Measurements from ENCODE around the gene FFAR1. TPM values are rescaled to one million over a fixed set of nuclear protein-coding genes. Genes with fewer than 3 reads are reported as not detected.

FFAR1 gene
- total RNA-seq, 2 experiments from 2014 or later = 9.8 to 11.4 TPM

DNA sequence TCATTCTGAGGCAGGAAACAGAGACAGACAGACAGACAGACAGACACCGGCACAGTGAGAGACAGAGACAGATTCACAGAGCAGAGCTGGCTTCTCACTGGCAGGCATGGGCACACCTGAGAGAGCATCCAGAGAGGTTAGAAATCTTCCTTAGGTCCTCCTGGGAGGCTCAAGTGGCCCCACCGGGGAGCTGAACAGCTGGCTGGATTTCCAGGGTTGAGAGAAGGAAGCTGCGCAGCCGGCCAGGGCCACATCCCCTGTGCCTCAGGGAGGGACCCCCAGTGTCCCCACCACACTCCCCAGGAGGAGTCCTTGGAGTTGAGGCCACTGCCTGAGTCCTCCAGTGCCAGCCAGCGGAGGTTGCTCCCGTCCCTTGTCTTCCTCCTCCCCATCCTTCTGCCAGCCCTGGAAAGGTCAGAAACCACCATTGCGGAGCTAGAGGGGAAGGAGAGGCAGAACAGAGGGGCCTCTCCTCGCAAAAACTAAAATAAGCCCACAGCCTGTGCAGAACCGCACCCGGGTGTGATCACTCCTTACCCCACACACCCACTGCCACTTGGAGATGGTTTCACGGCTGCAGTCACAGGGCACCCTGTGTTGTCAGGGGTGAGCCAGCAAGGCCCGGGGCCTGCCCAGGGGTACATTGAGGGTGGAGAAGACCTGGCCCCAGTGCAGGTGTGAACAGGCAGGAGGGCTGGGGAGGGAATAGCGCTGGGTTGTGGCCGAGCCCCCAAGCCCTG is 14.7 kb downstream of the FFAR1 start:
- H3K27ac ChIP-seq (ENCODE audit: low read depth, low read length, poor library complexity, severe bottlenecking) = no peak overlapping the region
- H3K79me2 ChIP-seq (ENCODE audit: insufficient read depth, low read depth, low read length) = no peaks in the 10 kb centered on the region
- POLR2A ChIA-PET = no interaction called here
- intact Hi-C loops (cut with micrococcal nuclease; ENCODE audit: unreplicated experiment) = no loop called here
- H4K20me1 ChIP-seq (ENCODE audit: insufficient read depth, low read length) = no peaks in the 10 kb centered on the region
- no peak overlapping the region for H3K4me3 ChIP-seq (ENCODE audit: low read depth, low read length, poor library complexity, severe bottlenecking)
- BruUV-seq (replicated peaks) = no TSS peak
- no peak overlapping the region for H3K4me2 ChIP-seq (ENCODE audit: low read length)
- H2AFZ ChIP-seq (ENCODE audit: low read length) = no peak overlapping the region
- no peaks in the 10 kb centered on the region for H3K9me3 ChIP-seq (ENCODE audit: low read length)
- H3K36me3 ChIP-seq (ENCODE audit: insufficient read depth, low read length) = no peaks in the 10 kb centered on the region
- H3K4me1 ChIP-seq (ENCODE audit: insufficient read depth, low read length, poor library complexity, severe bottlenecking) = peaks cover 5% of the 10 kb centered on the region
- no peak for TF ChIP-seq EZH2phosphoT487 (IDR thresholded peaks at IDR 0.05; ENCODE audit: borderline replicate concordance, low read depth, low read length)
- no peak for TF ChIP-seq CTCF (conservative IDR thresholded peaks at IDR 0.05; ENCODE audit: low read length)
- CTCF ChIA-PET (ENCODE audit: unreplicated experiment) = no interaction called here
- H3K9me2 ChIP-seq (ENCODE audit: insufficient read depth, low read length) = no peaks in the 10 kb centered on the region
- DNase-seq (ENCODE audit: low spot score) = no peak

DNA sequence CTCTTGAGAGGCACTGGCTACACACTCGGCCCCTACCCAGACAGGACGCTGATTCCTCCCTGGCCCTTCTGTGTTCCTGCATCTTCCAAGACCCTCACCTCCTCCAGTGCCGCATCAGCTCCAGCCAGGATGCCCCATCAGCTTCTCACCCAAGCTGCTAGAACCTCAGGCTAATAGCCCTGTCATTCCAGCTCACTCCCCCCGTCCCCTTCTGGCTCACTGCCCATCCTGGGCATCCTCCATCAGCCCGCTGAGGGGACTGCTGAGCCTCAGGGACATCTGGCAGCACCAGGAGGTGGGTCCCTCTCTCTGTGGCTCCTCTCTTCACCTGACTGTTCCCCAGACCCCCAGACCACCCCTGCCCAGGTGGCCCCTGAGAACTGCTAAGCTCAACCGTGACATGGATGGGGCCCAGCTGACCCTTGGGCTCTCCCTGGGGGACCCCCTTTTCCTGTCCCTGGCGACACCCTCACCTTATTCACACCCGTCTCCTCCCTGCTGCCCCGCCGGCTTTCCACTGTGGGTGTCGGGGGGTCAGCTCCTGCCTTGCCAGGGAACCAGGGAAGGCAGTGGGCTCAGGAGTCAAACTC is 15.4 kb downstream of the FFAR1 start:
- ChIA-PET POLR2A (no interaction called here), CTCF (ENCODE audit: unreplicated experiment) (no interaction called here)
- Histone ChIP-seq H3K27ac (ENCODE audit: low read depth, low read length, poor library complexity, severe bottlenecking) (no peak overlapping the region), H3K9me2 (ENCODE audit: insufficient read depth, low read length) (no peaks in the 10 kb centered on the region), H3K9me3 (ENCODE audit: low read length) (no peaks in the 10 kb centered on the region), H3K4me2 (ENCODE audit: low read length) (no peak overlapping the region), H4K20me1 (ENCODE audit: insufficient read depth, low read length) (no peaks in the 10 kb centered on the region), H3K4me1 (ENCODE audit: insufficient read depth, low read length, poor library complexity, severe bottlenecking) (peaks cover 3% of the 10 kb centered on the region), H2AFZ (ENCODE audit: low read length) (no peak overlapping the region), H3K36me3 (ENCODE audit: insufficient read depth, low read length) (no peaks in the 10 kb centered on the region), H3K4me3 (ENCODE audit: low read depth, low read length, poor library complexity, severe bottlenecking) (no peak overlapping the region), H3K79me2 (ENCODE audit: insufficient read depth, low read depth, low read length) (no peaks in the 10 kb centered on the region)
- no TSS peak for BruUV-seq (replicated peaks)
- TF ChIP-seq CTCF (conservative IDR thresholded peaks at IDR 0.05; ENCODE audit: low read length) (no peak), EZH2phosphoT487 (IDR thresholded peaks at IDR 0.05; ENCODE audit: borderline replicate concordance, low read depth, low read length) (no peak)
- DNase-seq (ENCODE audit: low spot score) = no peak
- intact Hi-C loops (cut with micrococcal nuclease; ENCODE audit: unreplicated experiment) = no loop called here

GRCh38 chr19:35363711-35364425 is 16.2 kb downstream of the FFAR1 start:
- H2AFZ ChIP-seq (ENCODE audit: low read length) = no peak overlapping the region
- ChIA-PET POLR2A (no interaction called here), CTCF (ENCODE audit: unreplicated experiment) (no interaction called here)
- no peaks in the 10 kb centered on the region for H3K4me1 ChIP-seq (ENCODE audit: insufficient read depth, low read length, poor library complexity, severe bottlenecking)
- no peak for DNase-seq (ENCODE audit: low spot score)
- H3K4me2 ChIP-seq (ENCODE audit: low read length) = no peak overlapping the region
- H3K4me3 ChIP-seq (ENCODE audit: low read depth, low read length, poor library complexity, severe bottlenecking) = no peak overlapping the region
- intact Hi-C loops (cut with micrococcal nuclease; ENCODE audit: unreplicated experiment) = no loop called here
- H3K36me3 ChIP-seq (ENCODE audit: insufficient read depth, low read length) = no peaks in the 10 kb centered on the region
- no peak overlapping the region for H3K27ac ChIP-seq (ENCODE audit: low read depth, low read length, poor library complexity, severe bottlenecking)
- no peaks in the 10 kb centered on the region for H3K9me3 ChIP-seq (ENCODE audit: low read length)
- TF ChIP-seq EZH2phosphoT487 (IDR thresholded peaks at IDR 0.05; ENCODE audit: borderline replicate concordance, low read depth, low read length) (no peak), CTCF (conservative IDR thresholded peaks at IDR 0.05; ENCODE audit: low read length) (no peak)
- H4K20me1 ChIP-seq (ENCODE audit: insufficient read depth, low read length) = no peaks in the 10 kb centered on the region
- BruUV-seq (replicated peaks) = no TSS peak
- no peaks in the 10 kb centered on the region for H3K79me2 ChIP-seq (ENCODE audit: insufficient read depth, low read depth, low read length)
- H3K9me2 ChIP-seq (ENCODE audit: insufficient read depth, low read length) = no peaks in the 10 kb centered on the region
